ENCODE data around the gene CCNL1. TPM values are rescaled to one million over a fixed set of nuclear protein-coding genes. Genes with fewer than 3 reads are reported as not detected.

Gene CCNL1
- polyA plus RNA-seq, 4 donors = 127 to 196 (median 181) TPM

- no peak for DNase-seq (ENCODE audit: low read depth in 4 of 4, low spot score in 2 of 4)
Measured at GRCh38 chr3:157148196-157148889, 11.6 kb downstream of the CCNL1 start.

- no peak for DNase-seq (ENCODE audit: low read depth in 4 of 4, low spot score in 2 of 4)
Measured at GRCh38 chr3:157147099-157147803, 12.7 kb downstream of the CCNL1 start.

- no peak for DNase-seq (ENCODE audit: low read depth in 4 of 4, low spot score in 2 of 4)
Measured at GRCh38 chr3:157145606-157146322, 14.2 kb downstream of the CCNL1 start.

- DNase-seq (ENCODE audit: low read depth in 4 of 4, low spot score in 2 of 4) = no peak
Measured at GRCh38 chr3:157142315-157142714, 17.6 kb downstream of the CCNL1 start.

- no peak for DNase-seq (ENCODE audit: low read depth in 4 of 4, low spot score in 2 of 4)
Measured at GRCh38 chr3:157139938-157140534, 19.9 kb downstream of the CCNL1 start.

GRCh38 chr3:157136647-157137387 is 23.1 kb downstream of the CCNL1 start:
- no peak for DNase-seq (ENCODE audit: low read depth in 4 of 4, low spot score in 2 of 4)

DNA sequence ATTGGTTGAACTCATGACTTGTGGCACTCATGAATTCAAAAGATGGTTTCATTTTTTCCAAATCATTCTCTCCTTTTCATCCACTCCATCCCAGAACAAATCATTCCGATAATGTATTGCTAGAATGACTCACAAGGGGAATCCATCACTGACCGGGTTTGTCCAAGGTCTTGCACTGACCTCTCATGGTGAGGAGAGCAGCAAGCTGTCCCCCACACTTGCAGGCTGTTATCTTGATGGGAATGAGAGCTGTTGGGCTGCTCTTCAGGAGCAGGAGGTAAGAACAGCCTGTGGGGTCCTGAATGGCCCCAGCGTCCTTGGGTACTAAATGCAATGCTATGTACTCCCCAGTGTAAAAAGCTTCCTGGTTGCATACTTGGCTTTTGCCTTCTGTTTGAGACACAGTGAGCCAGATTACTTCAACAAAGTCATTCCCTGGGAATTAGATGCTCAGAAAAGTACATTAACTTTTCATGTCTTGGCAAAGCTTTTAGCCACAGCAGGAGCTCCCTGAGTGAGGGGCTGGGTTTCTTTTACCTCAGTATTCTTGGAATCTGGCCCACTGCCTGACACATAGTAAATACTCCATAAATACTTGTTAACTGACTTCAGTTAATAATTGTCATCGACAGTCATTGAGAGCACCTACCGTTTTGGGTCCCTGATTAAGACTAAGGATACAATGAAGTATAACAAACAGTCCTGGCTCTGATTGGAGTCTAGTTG is 24.1 kb downstream of the CCNL1 start:
- no peak for DNase-seq (ENCODE audit: low read depth in 4 of 4, low spot score in 2 of 4)

GRCh38 chr3:157134620-157135191 is 25.2 kb downstream of the CCNL1 start:
- DNase-seq (ENCODE audit: low read depth in 4 of 4, low spot score in 2 of 4) = no peak

- DNase-seq (ENCODE audit: low read depth in 4 of 4, low spot score in 2 of 4) = no peak
Measured at GRCh38 chr3:157133434-157134320, 26.3 kb downstream of the CCNL1 start.

DNA sequence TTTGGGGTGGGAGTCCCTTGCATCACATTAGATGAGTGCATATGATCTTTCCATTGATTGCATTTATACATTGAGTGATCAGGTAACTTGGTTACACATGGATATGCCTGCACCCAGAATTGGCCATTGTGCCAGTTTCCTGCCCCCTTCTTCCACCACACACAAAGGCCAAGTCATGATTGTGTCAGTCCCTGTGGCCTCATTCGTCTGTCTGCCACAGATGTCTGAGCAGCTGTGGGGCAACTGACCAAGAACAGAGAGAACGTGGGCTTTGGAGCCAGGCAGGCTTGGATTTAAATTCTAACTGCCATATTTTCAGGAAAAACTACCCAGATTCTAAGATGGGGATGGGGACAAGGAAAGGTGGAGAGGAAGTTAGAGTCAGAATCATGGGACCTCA is 27.0 kb downstream of the CCNL1 start:
- DNase-seq (ENCODE audit: low read depth in 4 of 4, low spot score in 2 of 4) = no peak

DNA sequence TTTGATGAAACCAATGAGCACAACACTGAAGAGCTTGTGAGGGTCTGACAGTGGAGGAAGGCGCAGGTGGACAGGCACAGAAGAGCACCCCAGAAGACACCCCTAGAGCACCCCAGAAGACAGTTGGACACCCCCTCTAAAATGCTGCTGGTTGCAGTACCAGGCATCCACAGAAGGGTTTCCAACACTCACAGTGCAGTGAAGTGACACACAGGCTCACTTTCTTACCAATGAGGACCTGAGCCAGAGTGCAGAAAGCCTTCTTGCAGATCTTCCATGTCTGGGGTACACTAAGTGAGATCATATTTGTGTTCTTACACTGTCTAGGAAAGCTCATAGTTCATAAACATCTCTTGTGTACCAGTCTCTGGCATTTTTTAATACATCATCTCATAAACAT is 27.6 kb downstream of the CCNL1 start:
- DNase-seq (ENCODE audit: low read depth in 4 of 4, low spot score in 2 of 4) = no peak

GRCh38 chr3:157131861-157132260 is 28.1 kb downstream of the CCNL1 start:
- DNase-seq (ENCODE audit: low read depth in 4 of 4, low spot score in 2 of 4) = no peak

GRCh38 chr3:157130467-157131251 is 29.3 kb downstream of the CCNL1 start:
- peak in 1 of 4 donors; percentile 53 for DNase-seq (ENCODE audit: low read depth in 4 of 4, low spot score in 2 of 4)

GRCh38 chr3:157129803-157130466 is 30.0 kb downstream of the CCNL1 start:
- DNase-seq (ENCODE audit: low read depth in 4 of 4, low spot score in 2 of 4) = no peak

DNA sequence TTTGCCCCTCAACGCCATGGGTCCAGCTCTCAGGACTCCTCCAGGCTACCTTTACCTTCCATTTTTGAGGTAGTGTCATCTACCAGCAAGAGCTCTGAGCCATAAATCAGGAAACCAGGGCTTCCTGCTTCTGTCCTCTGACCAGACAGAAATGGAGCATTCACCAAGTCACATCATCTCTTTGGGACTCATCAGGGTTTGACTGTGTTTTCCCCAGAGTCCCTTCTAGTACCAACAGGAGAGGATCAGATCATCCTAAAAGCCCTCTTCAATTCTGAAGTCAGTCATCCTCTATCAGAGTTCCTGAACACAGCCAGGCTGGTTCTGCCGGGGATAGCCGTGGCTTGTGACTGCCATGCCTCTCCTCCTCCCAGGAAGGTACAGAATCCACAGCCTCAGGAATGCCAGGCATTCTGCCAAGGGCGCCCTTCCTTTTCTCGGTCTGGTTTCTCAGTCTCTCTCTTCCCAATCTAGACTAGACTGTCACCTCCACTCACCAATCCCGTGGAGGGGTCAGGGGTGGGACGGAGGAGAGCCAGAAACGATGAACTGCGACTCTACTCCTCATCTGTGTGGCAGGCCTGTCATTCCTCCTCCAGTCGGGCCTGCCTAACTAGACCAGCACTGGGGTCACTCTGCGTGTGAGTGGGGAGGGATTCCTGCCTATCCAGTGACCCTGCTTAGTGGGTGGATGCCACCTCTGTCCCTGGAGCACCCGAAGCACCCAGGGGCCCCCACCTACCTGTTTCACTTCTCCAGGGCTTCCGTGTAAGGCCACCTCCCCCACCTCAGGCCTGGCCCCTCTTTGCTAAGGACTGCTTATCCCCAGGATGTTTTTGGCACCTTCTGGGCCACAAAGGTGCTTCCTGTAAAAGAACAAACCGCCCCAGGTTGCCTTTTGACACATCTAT is 30.9 kb downstream of the CCNL1 start:
- no peak for DNase-seq (ENCODE audit: low read depth in 4 of 4, low spot score in 2 of 4)
